Gastroesophageal sphincter (tissue), 4 donors: ENCODE measurements around the gene BST2. TPM values are rescaled to one million over a fixed set of nuclear protein-coding genes. Genes with fewer than 3 reads are reported as not detected.

Experiments used
- ATAC-seq: fragments of 150-250 bp; one replicate; pipeline ENCODE4 v1.9.1; 2016; ENCODE audit warnings: mild to moderate bottlenecking, moderate library complexity
- H3K27ac ChIP-seq, 4 donors: fragments of 200-600 bp; sonication (generic) in 3 of 4; 1 replicate in 3 of 4; 2 replicates in 1 of 4; pipeline ENCODE4 v1.5.1; 2016 to 2019
- H3K27me3 ChIP-seq: fragments of 200-600 bp; sonication (generic); one replicate; pipeline ENCODE4 v1.5.1; 2019
- H3K36me3 ChIP-seq, 2 donors: fragments of 200-600 bp; sonication (generic); one replicate each; pipeline ENCODE4 v1.5.1; 2019; ENCODE audit warnings: control low read depth in 1 of 2
- H3K4me1 ChIP-seq, 3 donors: fragments of 200-600 bp; sonication (generic); 1 replicate in 2 of 3; 2 replicates in 1 of 3; pipeline ENCODE4 v1.5.1; 2016 to 2019; ENCODE audit warnings: control low read depth in 2 of 3
- H3K4me3 ChIP-seq, 2 donors: fragments of 200-600 bp; sonication (generic); one replicate each; pipeline ENCODE4 v1.5.1; 2019; ENCODE audit warnings: mild to moderate bottlenecking in 1 of 2, moderate library complexity in 1 of 2
- H3K9me3 ChIP-seq, 3 donors: fragments of 200-600 bp; sonication (generic); one replicate each; pipeline ENCODE4 v1.5.1; 2017 to 2019; ENCODE audit warnings: control low read depth in 2 of 3
- CTCF ChIP-seq, 4 experiments: fragments of 200-600 bp in 2 of 4; fragments of 450-650 bp in 2 of 4; sonication (generic) in 1 of 4; IDR thresholded peaks; one replicate each; pipeline ENCODE4 v1.5.1; 2017 to 2019; ENCODE audit warnings: antibody characterized with exemption in 4 of 4, mild to moderate bottlenecking in 2 of 4, moderate library complexity in 2 of 4
- EP300 ChIP-seq: sonication (generic); formaldehyde crosslinking; IDR thresholded peaks from one replicate; pipeline ENCODE4 v1.6.1; 2017; ENCODE audit warnings: antibody characterized with exemption, mild to moderate bottlenecking
- POLR2A ChIP-seq, 2 donors: fragments of 450-650 bp; IDR thresholded peaks; one replicate each; pipeline ENCODE4 v1.6.1; 2017; ENCODE audit warnings: antibody characterized with exemption in 2 of 2, mild to moderate bottlenecking in 2 of 2, moderate library complexity in 1 of 2
- POLR2AphosphoS5 ChIP-seq: sonication (generic); formaldehyde crosslinking; IDR thresholded peaks from one replicate; pipeline ENCODE4 v1.6.1; 2017; ENCODE audit warnings: antibody characterized with exemption
- WGBS, 2 donors: methylation state at CpG; one replicate each; pipeline ENCODE4 v1.1.5; 2018; ENCODE audit warnings: low coverage in 1 of 2; 5-methylcytosine and 5-hydroxymethylcytosine counted together
- total RNA-seq, 4 donors: library from RNA; depleted of rRNA; stranded (reverse); fragments of >200 nt; gene quantifications; one replicate each; pipeline ENCODE4 v1.1.0, GENCODE V29; 2016

The BST2 gene
- total RNA-seq, result 100 to 1,000 TPM in 1 of 4 donors, 10 to 100 TPM in 3; 36.6 to 196 (median 40.7) TPM

GRCh38 chr19:17405250-17406045 is at the start of gene BST2:
BST2 (minus strand) TSS chr19:17405630; CDS start chr19:17405575, 55 bp downstream.
- TF ChIP-seq POLR2A (IDR thresholded peaks at IDR 0.05) (peak; percentile 9 to 21), EP300 (no peak), POLR2AphosphoS5 (peak; percentile 80)
- Histone ChIP-seq H3K4me1 (peaks cover 0 to 37% (median 0%) of the 10 kb centered on the region in 3 donors), H3K4me3 (peak within 1 kb of the TSS; percentile 30 to 49), H3K36me3 (peaks cover 0 to 5% of the 10 kb centered on the region in 2 donors), H3K27me3 (peaks cover 25% of the 10 kb centered on the region), H3K27ac (peak within 1 kb of the TSS; percentile 3 to 78 (median 72)), H3K9me3 (no peaks in the 10 kb centered on the region)
- no CpG with 5 or more reads among the region's 18 CpGs for WGBS, 2 donors
- ATAC-seq, result peak; percentile 89

GRCh38 chr19:17454576-17455071 is 49.2 kb upstream of the BST2 start:
- peaks cover 81% of the 10 kb centered on the region for H3K27me3 ChIP-seq
- WGBS, 2 donors, result 8 to 10% methylated on average over 2 of the region's 13 CpGs
- ATAC-seq, result no peak

GRCh38 chr19:17451820-17452219 is 46.4 kb upstream of the BST2 start:
- H3K27ac ChIP-seq, result no peak overlapping the region
- H3K4me1 ChIP-seq, result peaks cover 0 to 37% (median 0%) of the 10 kb centered on the region in 3 donors
- no peaks in the 10 kb centered on the region for H3K36me3 ChIP-seq
- ATAC-seq, result no peak
- H3K9me3 ChIP-seq, result no peaks in the 10 kb centered on the region
- no peak overlapping the region for H3K4me3 ChIP-seq
- TF ChIP-seq POLR2A (IDR thresholded peaks at IDR 0.05) (no peak), POLR2AphosphoS5 (no peak), CTCF (IDR thresholded peaks at IDR 0.05) (no peak), EP300 (no peak)
- WGBS, 2 donors, result 94 to 100% methylated on average over 1 to 4 of the region's 4 CpGs
- H3K27me3 ChIP-seq, result peaks cover 55% of the 10 kb centered on the region

More at GRCh38 chr19:17454576-17455071, 49.2 kb upstream of the BST2 start:
- Histone ChIP-seq H3K36me3 (no peaks in the 10 kb centered on the region), H3K27ac (no peak overlapping the region), H3K9me3 (no peaks in the 10 kb centered on the region), H3K4me3 (no peak overlapping the region), H3K4me1 (peaks cover 0 to 22% (median 0%) of the 10 kb centered on the region in 3 donors)
- TF ChIP-seq POLR2AphosphoS5 (no peak), POLR2A (IDR thresholded peaks at IDR 0.05) (no peak), CTCF (IDR thresholded peaks at IDR 0.05) (no peak), EP300 (no peak)

GRCh38 chr19:17450264-17451075 is 45.0 kb upstream of the BST2 start:
- Histone ChIP-seq H3K36me3 (no peaks in the 10 kb centered on the region), H3K27ac (no peak overlapping the region), H3K4me3 (no peak overlapping the region), H3K4me1 (peaks cover 0 to 31% (median 0%) of the 10 kb centered on the region in 3 donors), H3K27me3 (peaks cover 41% of the 10 kb centered on the region), H3K9me3 (no peaks in the 10 kb centered on the region)
- TF ChIP-seq POLR2AphosphoS5 (no peak), POLR2A (IDR thresholded peaks at IDR 0.05) (no peak), EP300 (no peak), CTCF (IDR thresholded peaks at IDR 0.05) (no peak)
- 60 to 68% methylated on average over 8 of the region's 8 CpGs for WGBS, 2 donors
- ATAC-seq, result no peak
